GM19463 (cell line): ENCODE data around the gene EIF4G1.
"Not testable (repeated sequence)": the region's sequence is repeated elsewhere in the genome, so short reads cannot be mapped to it uniquely, and the experiment has no call there.

ENCODE experiments used
- ATAC-seq: cut with Tn5 transposase; IDR thresholded peaks from one replicate; pipeline ENCODE4 v1.9.1; 2021; ENCODE audit warnings: mild to moderate bottlenecking, moderate library complexity; ENCODE audit not compliant: unreplicated experiment

EIF4G1 gene, protein sequence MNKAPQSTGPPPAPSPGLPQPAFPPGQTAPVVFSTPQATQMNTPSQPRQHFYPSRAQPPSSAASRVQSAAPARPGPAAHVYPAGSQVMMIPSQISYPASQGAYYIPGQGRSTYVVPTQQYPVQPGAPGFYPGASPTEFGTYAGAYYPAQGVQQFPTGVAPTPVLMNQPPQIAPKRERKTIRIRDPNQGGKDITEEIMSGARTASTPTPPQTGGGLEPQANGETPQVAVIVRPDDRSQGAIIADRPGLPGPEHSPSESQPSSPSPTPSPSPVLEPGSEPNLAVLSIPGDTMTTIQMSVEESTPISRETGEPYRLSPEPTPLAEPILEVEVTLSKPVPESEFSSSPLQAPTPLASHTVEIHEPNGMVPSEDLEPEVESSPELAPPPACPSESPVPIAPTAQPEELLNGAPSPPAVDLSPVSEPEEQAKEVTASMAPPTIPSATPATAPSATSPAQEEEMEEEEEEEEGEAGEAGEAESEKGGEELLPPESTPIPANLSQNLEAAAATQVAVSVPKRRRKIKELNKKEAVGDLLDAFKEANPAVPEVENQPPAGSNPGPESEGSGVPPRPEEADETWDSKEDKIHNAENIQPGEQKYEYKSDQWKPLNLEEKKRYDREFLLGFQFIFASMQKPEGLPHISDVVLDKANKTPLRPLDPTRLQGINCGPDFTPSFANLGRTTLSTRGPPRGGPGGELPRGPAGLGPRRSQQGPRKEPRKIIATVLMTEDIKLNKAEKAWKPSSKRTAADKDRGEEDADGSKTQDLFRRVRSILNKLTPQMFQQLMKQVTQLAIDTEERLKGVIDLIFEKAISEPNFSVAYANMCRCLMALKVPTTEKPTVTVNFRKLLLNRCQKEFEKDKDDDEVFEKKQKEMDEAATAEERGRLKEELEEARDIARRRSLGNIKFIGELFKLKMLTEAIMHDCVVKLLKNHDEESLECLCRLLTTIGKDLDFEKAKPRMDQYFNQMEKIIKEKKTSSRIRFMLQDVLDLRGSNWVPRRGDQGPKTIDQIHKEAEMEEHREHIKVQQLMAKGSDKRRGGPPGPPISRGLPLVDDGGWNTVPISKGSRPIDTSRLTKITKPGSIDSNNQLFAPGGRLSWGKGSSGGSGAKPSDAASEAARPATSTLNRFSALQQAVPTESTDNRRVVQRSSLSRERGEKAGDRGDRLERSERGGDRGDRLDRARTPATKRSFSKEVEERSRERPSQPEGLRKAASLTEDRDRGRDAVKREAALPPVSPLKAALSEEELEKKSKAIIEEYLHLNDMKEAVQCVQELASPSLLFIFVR (N-terminal part only)

GRCh38 chr3:184314363-184314699 lies at the start of gene EIF4G1:
EIF4G1 (plus strand) TSS chr3:184314606; CDS start chr3:184315797, 1,191 bp downstream.
- peak; percentile 83 for ATAC-seq

DNA sequence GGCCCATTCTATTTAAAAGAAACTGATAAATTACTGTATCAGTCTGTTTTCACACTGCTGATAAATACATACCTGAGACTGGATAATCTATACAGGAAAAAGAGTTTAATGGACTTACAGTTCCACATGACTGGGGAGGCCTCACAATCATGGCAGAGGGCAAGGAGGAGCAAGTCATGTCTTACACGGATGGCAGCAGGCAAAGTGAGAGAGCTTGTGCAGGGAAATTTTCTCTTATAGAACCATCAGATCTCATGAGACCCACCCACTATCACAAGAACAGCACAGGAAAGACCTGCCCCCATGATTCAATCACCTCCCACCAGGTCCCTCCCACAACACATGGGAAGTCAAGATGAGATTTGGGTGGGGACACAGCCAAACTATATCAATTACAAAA lies 47.2 kb upstream of the EIF4G1 start:
- not testable (repeated sequence) for ATAC-seq

GRCh38 chr3:184272269-184272668 lies 42.1 kb upstream of the EIF4G1 start:
- no peak for ATAC-seq

- no peak for ATAC-seq
Measured at GRCh38 chr3:184275381-184275701, 39.1 kb upstream of the EIF4G1 start.

GRCh38 chr3:184275961-184276910 lies 38.2 kb upstream of the EIF4G1 start, which contains the start of gene ECE2:
ECE2 (plus strand) TSS chr3:184276022; CDS start chr3:184276154, 132 bp downstream.
- ATAC-seq = no peak

GRCh38 chr3:184277366-184277765 lies 37.0 kb upstream of the EIF4G1 start:
- ATAC-seq = no peak

GRCh38 chr3:184282941-184283340 lies 31.5 kb upstream of the EIF4G1 start:
- no peak for ATAC-seq

GRCh38 chr3:184283681-184284080 lies 30.7 kb upstream of the EIF4G1 start:
- ATAC-seq = no peak

GRCh38 chr3:184284696-184285095 lies 29.7 kb upstream of the EIF4G1 start:
- no peak for ATAC-seq

GRCh38 chr3:184289426-184289938 lies 24.9 kb upstream of the EIF4G1 start:
- no peak for ATAC-seq

DNA sequence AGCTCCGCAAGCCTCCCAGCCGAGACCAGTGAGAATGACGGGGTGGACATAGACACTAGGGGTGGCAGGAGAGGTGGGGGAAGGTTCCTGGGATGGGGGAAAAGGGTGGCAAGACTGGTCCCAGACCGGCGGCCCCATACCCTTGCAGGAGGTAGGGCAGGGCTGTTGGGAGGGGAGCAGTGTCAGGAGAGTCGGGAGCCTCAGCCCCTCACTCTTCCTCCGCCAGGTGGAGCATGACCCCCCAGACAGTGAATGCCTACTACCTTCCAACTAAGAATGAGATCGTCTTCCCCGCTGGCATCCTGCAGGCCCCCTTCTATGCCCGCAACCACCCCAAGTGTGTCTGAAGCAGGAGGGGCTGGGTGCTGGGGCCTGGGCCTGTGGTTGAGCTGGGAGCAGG lies 24.1 kb upstream of the EIF4G1 start:
- ATAC-seq = no peak

DNA sequence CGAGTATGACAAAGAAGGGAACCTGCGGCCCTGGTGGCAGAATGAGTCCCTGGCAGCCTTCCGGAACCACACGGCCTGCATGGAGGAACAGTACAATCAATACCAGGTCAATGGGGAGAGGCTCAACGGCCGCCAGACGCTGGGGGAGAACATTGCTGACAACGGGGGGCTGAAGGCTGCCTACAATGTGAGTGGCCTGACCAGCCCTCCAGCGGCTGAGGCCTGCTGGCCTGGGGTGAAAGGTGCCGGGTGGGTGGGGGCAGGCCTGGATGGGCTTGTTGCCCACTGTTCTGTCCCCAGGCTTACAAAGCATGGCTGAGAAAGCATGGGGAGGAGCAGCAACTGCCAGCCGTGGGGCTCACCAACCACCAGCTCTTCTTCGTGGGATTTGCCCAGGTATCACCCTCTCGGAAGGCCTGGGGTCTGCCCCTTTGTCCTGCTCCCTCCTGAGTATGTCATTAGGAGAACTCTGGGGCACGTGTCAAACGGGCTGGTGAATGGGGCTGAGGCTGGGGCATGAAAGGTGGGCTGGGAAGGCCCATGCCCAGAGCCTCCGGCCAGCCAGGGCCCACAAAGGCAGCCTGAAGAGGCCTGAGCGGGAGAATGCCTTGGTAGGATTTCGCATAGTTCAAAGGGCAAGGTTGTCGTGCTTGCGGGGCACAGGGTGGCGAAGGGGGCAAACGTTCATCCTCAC lies 23.2 kb upstream of the EIF4G1 start:
- ATAC-seq = no peak

DNA sequence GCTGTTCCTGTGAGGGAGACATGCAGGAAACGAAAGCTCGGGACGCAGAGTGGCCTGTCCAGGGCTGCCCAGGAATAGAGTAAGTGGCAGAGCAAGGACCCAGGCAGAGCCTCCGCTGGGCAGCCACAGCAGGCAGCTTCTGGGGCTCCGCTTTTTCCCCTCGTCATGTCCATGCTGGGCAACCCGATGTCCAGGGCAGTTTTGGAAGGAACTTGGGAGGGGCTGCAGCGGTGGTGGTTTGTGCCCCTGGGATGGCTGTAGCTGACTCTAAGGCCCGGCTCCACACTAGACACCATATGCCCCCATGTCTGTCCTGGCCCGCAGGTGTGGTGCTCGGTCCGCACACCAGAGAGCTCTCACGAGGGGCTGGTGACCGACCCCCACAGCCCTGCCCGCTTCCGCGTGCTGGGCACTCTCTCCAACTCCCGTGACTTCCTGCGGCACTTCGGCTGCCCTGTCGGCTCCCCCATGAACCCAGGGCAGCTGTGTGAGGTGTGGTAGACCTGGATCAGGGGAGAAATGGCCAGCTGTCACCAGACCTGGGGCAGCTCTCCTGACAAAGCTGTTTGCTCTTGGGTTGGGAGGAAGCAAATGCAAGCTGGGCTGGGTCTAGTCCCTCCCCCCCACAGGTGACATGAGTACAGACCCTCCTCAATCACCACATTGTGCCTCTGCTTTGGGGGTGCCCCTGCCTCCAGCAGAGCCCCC lies 22.5 kb upstream of the EIF4G1 start:
- ATAC-seq = no peak

DNA sequence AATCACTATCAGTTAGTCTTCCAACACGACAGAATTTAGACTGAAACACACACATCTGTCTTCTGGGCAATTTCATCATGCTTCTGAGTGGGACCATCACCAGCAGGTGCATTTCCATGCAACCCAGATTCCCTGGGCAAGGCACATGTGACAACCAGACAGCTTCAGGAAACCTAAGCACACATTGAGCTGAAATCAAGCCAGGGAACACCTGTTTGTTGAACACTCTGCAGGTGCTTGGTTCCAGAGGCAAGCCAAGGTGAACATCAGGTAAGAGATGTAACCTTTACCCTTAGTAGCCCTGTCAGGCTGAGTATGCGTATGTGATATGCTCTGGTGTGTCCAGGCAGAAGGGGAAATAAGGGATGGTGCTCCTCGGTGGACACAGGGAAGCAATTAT lies 18.6 kb upstream of the EIF4G1 start:
- no peak for ATAC-seq

GRCh38 chr3:184296616-184297015 lies 17.8 kb upstream of the EIF4G1 start:
- no peak for ATAC-seq

- peak; percentile 92 for ATAC-seq
Measured at GRCh38 chr3:184298759-184299487, 15.5 kb upstream of the EIF4G1 start, which contains the start of gene PSMD2. PSMD2 (plus strand) TSS chr3:184299241; CDS start chr3:184299267, 26 bp downstream.

GRCh38 chr3:184299488-184300377 lies 14.7 kb upstream of the EIF4G1 start:
- ATAC-seq = no peak
